WTC11 (cell line): ENCODE data around the gene LAMA3. TPM values are rescaled to one million over a fixed set of nuclear protein-coding genes. Genes with fewer than 3 reads are reported as not detected.
A peak's percentile ranks its signal among the peaks of the same experiment; 100 is the strongest.

Experiments used
- ATAC-seq: fragments of 200-7000 bp; cut with Tn5 transposase; 2 replicates; pipeline ENCODE4 v1.10.0; 2021; ENCODE audit warnings: mild to moderate bottlenecking, moderate library complexity
- CTCF ChIA-PET: fragments of 300-600 bp; sonication (Branson Sonifier 250); formaldehyde crosslinking; loops from one replicate; lab custom pipeline; 2021; ENCODE audit warnings: antibody characterized with exemption; lab: Charles Lee
- POLR2A ChIA-PET: fragments of 350-600 bp; sonication (Branson Sonifier 250); formaldehyde crosslinking; loops from one replicate; lab custom pipeline; 2021; ENCODE audit warnings: antibody characterized with exemption; lab: Charles Lee
- DNase-seq: peaks from one replicate; pipeline ENCODE4 v3.0.0; 2021; ENCODE audit warnings: low spot score
- H3K27ac Mint-ChIP-seq: 2 replicates; pipeline ENCODE4 v1.8.0; 2021; ENCODE audit warnings: mixed read lengths
- H3K27me3 Mint-ChIP-seq: 2 replicates; pipeline ENCODE4 v1.8.0; 2021; ENCODE audit warnings: low read depth, mild to moderate bottlenecking, moderate library complexity, mixed read lengths
- H3K36me3 Mint-ChIP-seq: 2 replicates; pipeline ENCODE4 v1.8.0; 2021; ENCODE audit warnings: mixed read lengths
- H3K4me1 Mint-ChIP-seq: 2 replicates; pipeline ENCODE4 v1.8.0; 2022; ENCODE audit warnings: mixed read lengths
- H3K4me3 Mint-ChIP-seq: 2 replicates; pipeline ENCODE4 v1.8.0; 2021; ENCODE audit warnings: mild to moderate bottlenecking, moderate library complexity, mixed read lengths
- H3K9me3 Mint-ChIP-seq: 2 replicates; pipeline ENCODE4 v1.8.0; 2021; ENCODE audit warnings: mixed read lengths
- CTCF ChIP-seq: fragments of 200-600 bp; IDR thresholded peaks from 2 replicates; pipeline ENCODE4 v1.8.0; 2022; ENCODE audit warnings: antibody characterized with exemption
- ELF4 ChIP-seq: sonication (generic); formaldehyde crosslinking; IDR thresholded peaks from 2 replicates; pipeline ENCODE4 v1.8.1; 2022; ENCODE audit warnings: low read depth, mild to moderate bottlenecking, moderate library complexity, missing genetic modification reagents
- FOXK1 ChIP-seq: sonication (generic); formaldehyde crosslinking; IDR thresholded peaks from 2 replicates; pipeline ENCODE4 v1.8.0; 2022; ENCODE audit warnings: mild to moderate bottlenecking, moderate library complexity, missing genetic modification reagents
- GABPB1 ChIP-seq: sonication (generic); formaldehyde crosslinking; IDR thresholded peaks from 2 replicates; pipeline ENCODE4 v1.8.1; 2023; ENCODE audit warnings: mild to moderate bottlenecking, missing genetic modification reagents
- JAZF1 ChIP-seq: fragments of 250-450 bp; sonication (Bioruptor Pico); IDR thresholded peaks from 2 replicates; pipeline ENCODE4 v1.9.0; 2021; ENCODE audit warnings: moderate library complexity, mild to moderate bottlenecking, inconsistent platforms
- KAT7 ChIP-seq: sonication (generic); formaldehyde crosslinking; IDR thresholded peaks from 2 replicates; pipeline ENCODE4 v1.8.1; 2023; ENCODE audit warnings: missing genetic modification reagents, mild to moderate bottlenecking, borderline replicate concordance
- MYBL2 ChIP-seq: sonication (generic); formaldehyde crosslinking; IDR thresholded peaks from 2 replicates; pipeline ENCODE4 v1.8.1; 2023; ENCODE audit warnings: mild to moderate bottlenecking, moderate library complexity, missing genetic modification reagents
- STAT6 ChIP-seq: sonication (generic); formaldehyde crosslinking; conservative IDR thresholded peaks from 2 replicates; pipeline ENCODE4 v1.8.1; 2023; ENCODE audit warnings: mild to moderate bottlenecking, low read depth, missing genetic modification reagents, moderate library complexity
- TP53 ChIP-seq: sonication (generic); formaldehyde crosslinking; IDR thresholded peaks from 2 replicates; pipeline ENCODE4 v1.8.1; 2023; ENCODE audit warnings: mild to moderate bottlenecking, missing genetic modification reagents
- USF2 ChIP-seq: sonication (generic); formaldehyde crosslinking; IDR thresholded peaks from 2 replicates; pipeline ENCODE4 v1.8.1; 2023; ENCODE audit warnings: mild to moderate bottlenecking, missing genetic modification reagents, moderate library complexity
- ZMAT4 ChIP-seq: fragments of 250-450 bp; sonication (Bioruptor Pico); IDR thresholded peaks from 2 replicates; pipeline ENCODE4 v1.9.0; 2021; ENCODE audit warnings: mild to moderate bottlenecking
- ZNF138 ChIP-seq: sonication (generic); formaldehyde crosslinking; conservative IDR thresholded peaks from 2 replicates; pipeline ENCODE4 v1.8.1; 2022; ENCODE audit warnings: mild to moderate bottlenecking, moderate library complexity, missing genetic modification reagents
- ZNF232 ChIP-seq: sonication (generic); formaldehyde crosslinking; IDR thresholded peaks from 2 replicates; pipeline ENCODE4 v1.8.0; 2022; ENCODE audit warnings: mild to moderate bottlenecking, missing genetic modification reagents
- ZNF281 ChIP-seq: sonication (generic); formaldehyde crosslinking; IDR thresholded peaks from 2 replicates; pipeline ENCODE4 v1.8.0; 2023; ENCODE audit warnings: mild to moderate bottlenecking, missing genetic modification reagents
- ZNF317 ChIP-seq: sonication (generic); formaldehyde crosslinking; IDR thresholded peaks from 2 replicates; pipeline ENCODE4 v1.8.1; 2023; ENCODE audit warnings: low read depth, mild to moderate bottlenecking, moderate library complexity, missing genetic modification reagents, borderline replicate concordance
- ZNF423 ChIP-seq: fragments of 250-450 bp; sonication (Bioruptor Pico); IDR thresholded peaks from 2 replicates; pipeline ENCODE4 v2.1.2; 2022; ENCODE audit warnings: mild to moderate bottlenecking, moderate library complexity
- ZNF512 ChIP-seq: sonication (generic); formaldehyde crosslinking; IDR thresholded peaks from 2 replicates; pipeline ENCODE4 v1.8.1; 2022; ENCODE audit warnings: missing genetic modification reagents, borderline replicate concordance
- ZNF671 ChIP-seq: fragments of 250-450 bp; sonication (Bioruptor Pico); IDR thresholded peaks from 2 replicates; pipeline ENCODE4 v1.8.0; 2021; ENCODE audit warnings: mild to moderate bottlenecking
- total RNA-seq: library from RNA; stranded (reverse); gene quantifications from 3 replicates; pipeline ENCODE4 v1.2.3, GENCODE V29; 2021

The LAMA3 gene
- total RNA-seq, 1 experiment from 2014 or later: 0.83 TPM

- POLR2A ChIA-PET: no interaction called here
- DNase-seq: no peak
- TF ChIP-seq TP53 (CRISPR knock-in tag): no peak
- TF ChIP-seq GABPB1 (CRISPR knock-in tag): peak; percentile 48; the same call in 1 of the 2 replicates
- TF ChIP-seq, all 79 proteins: peak for 1
- no peak for ATAC-seq
- peaks cover 33% of the 10 kb centered on the region for H3K4me1 Mint-ChIP-seq
- H3K27me3 Mint-ChIP-seq: no peaks in the 10 kb centered on the region; the same call in none of the 2 replicates
- no peak overlapping the region for H3K4me3 Mint-ChIP-seq
- no peak overlapping the region for H3K27ac Mint-ChIP-seq
- H3K9me3 Mint-ChIP-seq: no peaks in the 10 kb centered on the region
- CTCF ChIA-PET: interaction anchor here (0.7 to 1.5 kb wide), 2 partner anchors 180 to 294 kb away, joined by 3 read pairs; no protein-coding TSS in a partner anchor
- no peaks in the 10 kb centered on the region for H3K36me3 Mint-ChIP-seq
Measured at GRCh38 chr18:23883277-23883790, 194.1 kb downstream of the LAMA3 start.

GRCh38 chr18:23884681-23885375 is 195.6 kb downstream of the LAMA3 start:
- Mint-ChIP-seq H3K27me3 (no peaks in the 10 kb centered on the region; the same call in 1 of the 2 replicates), H3K27ac (no peak overlapping the region; the same call in 1 of the 2 replicates), H3K9me3 (no peaks in the 10 kb centered on the region), H3K4me3 (no peak overlapping the region), H3K4me1 (peaks cover 23% of the 10 kb centered on the region), H3K36me3 (no peaks in the 10 kb centered on the region)
- ATAC-seq (peak; percentile 96), DNase-seq (peak; percentile 37)
- ChIA-PET CTCF (interaction anchor here (0.8 kb wide), 1 partner anchor 34 kb away, joined by 5 read pairs; no protein-coding TSS in a partner anchor), POLR2A (no interaction called here)
- TF ChIP-seq ZNF671 (CRISPR knock-in tag) (no peak), ZNF317 (CRISPR knock-in tag) (no peak), ELF4 (CRISPR knock-in tag) (no peak), STAT6 (CRISPR knock-in tag) (no peak)

GRCh38 chr18:23885750-23886149 is 196.5 kb downstream of the LAMA3 start:
- ChIA-PET CTCF (no interaction called here), POLR2A (no interaction called here)
- H3K9me3 Mint-ChIP-seq: no peaks in the 10 kb centered on the region
- H3K4me1 Mint-ChIP-seq: peaks cover 23% of the 10 kb centered on the region
- H3K4me3 Mint-ChIP-seq: no peak overlapping the region
- H3K27me3 Mint-ChIP-seq: no peaks in the 10 kb centered on the region; the same call in 1 of the 2 replicates
- H3K36me3 Mint-ChIP-seq: no peaks in the 10 kb centered on the region
- no peak overlapping the region for H3K27ac Mint-ChIP-seq
- DNase-seq (no peak), ATAC-seq (no peak)
- no peak for TF ChIP-seq FOXK1 (CRISPR knock-in tag)
- no peak for TF ChIP-seq MYBL2 (CRISPR knock-in tag)
- TF ChIP-seq JAZF1 (CRISPR knock-in tag): no peak
- no peak for TF ChIP-seq ZNF512 (CRISPR knock-in tag)

- POLR2A ChIA-PET: no interaction called here
- no peak overlapping the region for H3K27ac Mint-ChIP-seq
- no peaks in the 10 kb centered on the region for H3K36me3 Mint-ChIP-seq
- H3K4me3 Mint-ChIP-seq: no peak overlapping the region
- H3K27me3 Mint-ChIP-seq: no peaks in the 10 kb centered on the region; the same call in 1 of the 2 replicates
- peaks cover 23% of the 10 kb centered on the region for H3K4me1 Mint-ChIP-seq
- ATAC-seq (no peak), DNase-seq (no peak)
- CTCF ChIA-PET: no interaction called here
- no peaks in the 10 kb centered on the region for H3K9me3 Mint-ChIP-seq
- no peak for TF ChIP-seq ZMAT4 (CRISPR knock-in tag)
- TF ChIP-seq ZNF281 (CRISPR knock-in tag): no peak
- no peak for TF ChIP-seq ZNF232 (CRISPR knock-in tag)
- no peak for TF ChIP-seq ZNF138 (CRISPR knock-in tag)
- TF ChIP-seq CTCF: no peak
- TF ChIP-seq ZNF423 (CRISPR knock-in tag): no peak
- no peak for TF ChIP-seq KAT7 (CRISPR knock-in tag)
- no peak for TF ChIP-seq USF2 (CRISPR knock-in tag)
Measured at GRCh38 chr18:23887035-23887434, 197.8 kb downstream of the LAMA3 start.
